Measurements from ENCODE around the gene PTPN1. TPM values are rescaled to one million over a fixed set of nuclear protein-coding genes. Genes with fewer than 3 reads are reported as not detected.
"Not testable (repeated sequence)": the region's sequence is repeated elsewhere in the genome, so short reads cannot be mapped to it uniquely, and the experiment has no call there.

PTPN1 gene
- total and polyA plus RNA-seq, 5 donors = 20.8 to 37.4 (median 25.6) TPM

GRCh38 chr20:50469176-50469723, 40.9 kb upstream of the PTPN1 start:
- H3K9me3 ChIP-seq (ENCODE audit: control insufficient read depth, low read length) = no peaks in the 10 kb centered on the region
- ATAC-seq = no peak
- H3K27ac ChIP-seq (ENCODE audit: low read length) = no peak overlapping the region
- 83% methylated on average over 4 of the region's 4 CpGs for WGBS
- intact Hi-C loops (cut with DNase I) = loop anchor here in 1 of 4 donors (10.0 kb wide), 1 partner anchor 194 kb away; no protein-coding TSS in a partner anchor
- H3K4me1 ChIP-seq (ENCODE audit: control insufficient read depth, insufficient read depth, low read length) = no peaks in the 10 kb centered on the region
- H3K4me3 ChIP-seq (ENCODE audit: low read length) = no peak overlapping the region
- DNase-seq = no peak
- H3K27me3 ChIP-seq (ENCODE audit: control insufficient read depth, insufficient read depth) = no peaks in the 10 kb centered on the region

GRCh38 chr20:50469796-50470195, 40.4 kb upstream of the PTPN1 start:
- ATAC-seq = no peak
- H3K27ac ChIP-seq (ENCODE audit: low read length) = no peak overlapping the region
- no peaks in the 10 kb centered on the region for H3K27me3 ChIP-seq (ENCODE audit: control insufficient read depth, insufficient read depth)
- intact Hi-C loops (cut with DNase I) = loop anchor here in 2 of 4 donors (10.0 kb wide), 2 partner anchors 115 to 195 kb away; no protein-coding TSS in a partner anchor
- DNase-seq = no peak
- H3K9me3 ChIP-seq (ENCODE audit: control insufficient read depth, low read length) = no peaks in the 10 kb centered on the region
- 93% methylated on average over 2 of the region's 2 CpGs for WGBS
- H3K4me3 ChIP-seq (ENCODE audit: low read length) = no peak overlapping the region
- H3K4me1 ChIP-seq (ENCODE audit: control insufficient read depth, insufficient read depth, low read length) = no peaks in the 10 kb centered on the region

- intact Hi-C loops (cut with DNase I) = loop anchor here in 1 of 4 donors (10.0 kb wide), 1 partner anchor 114 kb away; no protein-coding TSS in a partner anchor
- H3K27me3 ChIP-seq (ENCODE audit: control insufficient read depth, insufficient read depth) = no peaks in the 10 kb centered on the region
- H3K27ac ChIP-seq (ENCODE audit: low read length) = no peak overlapping the region
- H3K4me1 ChIP-seq (ENCODE audit: control insufficient read depth, insufficient read depth, low read length) = no peaks in the 10 kb centered on the region
- WGBS = 71% methylated on average over 4 of the region's 4 CpGs
- ATAC-seq (peak in 1 of 2 donors; percentile 25), DNase-seq (no peak)
- H3K4me3 ChIP-seq (ENCODE audit: low read length) = no peak overlapping the region
- H3K9me3 ChIP-seq (ENCODE audit: control insufficient read depth, low read length) = no peaks in the 10 kb centered on the region
Observed at GRCh38 chr20:50470264-50470858, 39.8 kb upstream of the PTPN1 start.

- Histone ChIP-seq H3K4me1 (ENCODE audit: control insufficient read depth, insufficient read depth, low read length) (no peaks in the 10 kb centered on the region), H3K27me3 (ENCODE audit: control insufficient read depth, insufficient read depth) (no peaks in the 10 kb centered on the region), H3K27ac (ENCODE audit: low read length) (no peak overlapping the region), H3K4me3 (ENCODE audit: low read length) (no peak overlapping the region), H3K9me3 (ENCODE audit: control insufficient read depth, low read length) (no peaks in the 10 kb centered on the region)
- ATAC-seq = no peak
- intact Hi-C loops (cut with DNase I) = loop anchor here in 1 of 4 donors (10.0 kb wide), 1 partner anchor 114 kb away; no protein-coding TSS in a partner anchor
- WGBS = 55% methylated on average over 1 of the region's 1 CpG
- DNase-seq = no peak
Observed at GRCh38 chr20:50471231-50471630, 39.0 kb upstream of the PTPN1 start.

- Histone ChIP-seq H3K27me3 (ENCODE audit: control insufficient read depth, insufficient read depth) (no peaks in the 10 kb centered on the region), H3K27ac (ENCODE audit: low read length) (no peak overlapping the region), H3K4me1 (ENCODE audit: control insufficient read depth, insufficient read depth, low read length) (no peaks in the 10 kb centered on the region), H3K9me3 (ENCODE audit: control insufficient read depth, low read length) (no peaks in the 10 kb centered on the region), H3K4me3 (ENCODE audit: low read length) (no peak overlapping the region)
- WGBS = 89% methylated on average over 12 of the region's 12 CpGs
- intact Hi-C loops (cut with DNase I) = loop anchor here in 1 of 4 donors (10.0 kb wide), 1 partner anchor 112 kb away; no protein-coding TSS in a partner anchor
- ATAC-seq (no peak), DNase-seq (no peak)
Observed at GRCh38 chr20:50472693-50473664, 37.2 kb upstream of the PTPN1 start.

- H3K27ac ChIP-seq (ENCODE audit: low read length); H3K27me3 ChIP-seq (ENCODE audit: control insufficient read depth, insufficient read depth); DNase-seq; H3K4me1 ChIP-seq (ENCODE audit: control insufficient read depth, insufficient read depth, low read length); H3K9me3 ChIP-seq (ENCODE audit: control insufficient read depth, low read length); ATAC-seq; H3K4me3 ChIP-seq (ENCODE audit: low read length): not testable (repeated sequence)
- over 99% methylated on average over 5 of the region's 5 CpGs for WGBS
- intact Hi-C loops (cut with DNase I) = loop anchor here in 1 of 4 donors (10.0 kb wide), 1 partner anchor 110 kb away; no protein-coding TSS in a partner anchor
Observed at GRCh38 chr20:50474356-50474755, 35.8 kb upstream of the PTPN1 start.

- Histone ChIP-seq H3K27me3 (ENCODE audit: control insufficient read depth, insufficient read depth) (no peaks in the 10 kb centered on the region), H3K4me3 (ENCODE audit: low read length) (no peak overlapping the region), H3K27ac (ENCODE audit: low read length) (no peak overlapping the region), H3K9me3 (ENCODE audit: control insufficient read depth, low read length) (no peaks in the 10 kb centered on the region), H3K4me1 (ENCODE audit: control insufficient read depth, insufficient read depth, low read length) (no peaks in the 10 kb centered on the region)
- intact Hi-C loops (cut with DNase I) = loop anchor here in 2 of 4 donors (5.0 to 10.0 kb wide), 2 partner anchors 102 to 109 kb away; no protein-coding TSS in a partner anchor
- WGBS = 68% methylated on average over 14 of the region's 14 CpGs
- ATAC-seq (peak; percentile 49 to 73), DNase-seq (no peak)
Observed at GRCh38 chr20:50475681-50476292, 34.4 kb upstream of the PTPN1 start.

- Histone ChIP-seq H3K4me3 (ENCODE audit: low read length) (no peak overlapping the region), H3K27ac (ENCODE audit: low read length) (no peak overlapping the region), H3K4me1 (ENCODE audit: control insufficient read depth, insufficient read depth, low read length) (no peaks in the 10 kb centered on the region), H3K27me3 (ENCODE audit: control insufficient read depth, insufficient read depth) (no peaks in the 10 kb centered on the region), H3K9me3 (ENCODE audit: control insufficient read depth, low read length) (no peaks in the 10 kb centered on the region)
- DNase-seq (no peak), ATAC-seq (no peak)
- intact Hi-C loops (cut with DNase I) = loop anchor here in 2 of 4 donors (5.0 to 10.0 kb wide), 2 partner anchors 100 to 107 kb away; no protein-coding TSS in a partner anchor
- 85% methylated on average over 5 of the region's 5 CpGs for WGBS
Observed at GRCh38 chr20:50477239-50477872, 32.8 kb upstream of the PTPN1 start.

GRCh38 chr20:50478162-50478990, 31.8 kb upstream of the PTPN1 start:
- WGBS = 52% methylated on average over 22 of the region's 22 CpGs
- H3K9me3 ChIP-seq (ENCODE audit: control insufficient read depth, low read length) = no peaks in the 10 kb centered on the region
- intact Hi-C loops (cut with DNase I) = loop anchor here in 2 of 4 donors (5.0 to 10.0 kb wide), 2 partner anchors 99 to 106 kb away; no protein-coding TSS in a partner anchor
- no peak overlapping the region for H3K4me3 ChIP-seq (ENCODE audit: low read length)
- no peaks in the 10 kb centered on the region for H3K4me1 ChIP-seq (ENCODE audit: control insufficient read depth, insufficient read depth, low read length)
- DNase-seq (peak; percentile 60 to 79 (median 77)), ATAC-seq (peak; percentile 71 to 83)
- H3K27me3 ChIP-seq (ENCODE audit: control insufficient read depth, insufficient read depth) = no peaks in the 10 kb centered on the region
- no peak overlapping the region for H3K27ac ChIP-seq (ENCODE audit: low read length)
